ENCODE data around the gene TRIM75. TPM values are rescaled to one million over a fixed set of nuclear protein-coding genes. Genes with fewer than 3 reads are reported as not detected.

TRIM75 gene
- total and polyA plus RNA-seq, 2 of the 13 experiments (the other 11 are each of a cell fraction or from before 2014, with no cell fraction given), result not detected

GRCh38 chr4:165060938-165061337, 7.3 kb downstream of the TRIM75 start (continued):
- TF ChIP-seq SMC3 (IDR thresholded peaks at IDR 0.05; ENCODE audit: low read length) (no peak), FOXO1 (CRISPR knock-in tag; IDR thresholded peaks at IDR 0.05) (no peak), KLF11 (CRISPR knock-in tag; IDR thresholded peaks at IDR 0.05) (no peak), ZNF333 (CRISPR knock-in tag; IDR thresholded peaks at IDR 0.05; ENCODE audit: borderline replicate concordance) (no peak), ZZZ3 (CRISPR knock-in tag; IDR thresholded peaks at IDR 0.05; ENCODE audit: borderline replicate concordance) (no peak), ZBTB10 (CRISPR knock-in tag; IDR thresholded peaks at IDR 0.05; ENCODE audit: borderline replicate concordance) (no peak)
- TF ChIP-seq, protein P1, sequence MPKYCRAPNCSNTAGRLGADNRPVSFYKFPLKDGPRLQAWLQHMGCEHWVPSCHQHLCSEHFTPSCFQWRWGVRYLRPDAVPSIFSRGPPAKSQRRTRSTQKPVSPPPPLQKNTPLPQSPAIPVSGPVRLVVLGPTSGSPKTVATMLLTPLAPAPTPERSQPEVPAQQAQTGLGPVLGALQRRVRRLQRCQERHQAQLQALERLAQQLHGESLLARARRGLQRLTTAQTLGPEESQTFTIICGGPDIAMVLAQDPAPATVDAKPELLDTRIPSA (CRISPR knock-in tag; IDR thresholded peaks at IDR 0.05; ENCODE audit: borderline replicate concordance), result no peak
- TF ChIP-seq, protein P2, sequence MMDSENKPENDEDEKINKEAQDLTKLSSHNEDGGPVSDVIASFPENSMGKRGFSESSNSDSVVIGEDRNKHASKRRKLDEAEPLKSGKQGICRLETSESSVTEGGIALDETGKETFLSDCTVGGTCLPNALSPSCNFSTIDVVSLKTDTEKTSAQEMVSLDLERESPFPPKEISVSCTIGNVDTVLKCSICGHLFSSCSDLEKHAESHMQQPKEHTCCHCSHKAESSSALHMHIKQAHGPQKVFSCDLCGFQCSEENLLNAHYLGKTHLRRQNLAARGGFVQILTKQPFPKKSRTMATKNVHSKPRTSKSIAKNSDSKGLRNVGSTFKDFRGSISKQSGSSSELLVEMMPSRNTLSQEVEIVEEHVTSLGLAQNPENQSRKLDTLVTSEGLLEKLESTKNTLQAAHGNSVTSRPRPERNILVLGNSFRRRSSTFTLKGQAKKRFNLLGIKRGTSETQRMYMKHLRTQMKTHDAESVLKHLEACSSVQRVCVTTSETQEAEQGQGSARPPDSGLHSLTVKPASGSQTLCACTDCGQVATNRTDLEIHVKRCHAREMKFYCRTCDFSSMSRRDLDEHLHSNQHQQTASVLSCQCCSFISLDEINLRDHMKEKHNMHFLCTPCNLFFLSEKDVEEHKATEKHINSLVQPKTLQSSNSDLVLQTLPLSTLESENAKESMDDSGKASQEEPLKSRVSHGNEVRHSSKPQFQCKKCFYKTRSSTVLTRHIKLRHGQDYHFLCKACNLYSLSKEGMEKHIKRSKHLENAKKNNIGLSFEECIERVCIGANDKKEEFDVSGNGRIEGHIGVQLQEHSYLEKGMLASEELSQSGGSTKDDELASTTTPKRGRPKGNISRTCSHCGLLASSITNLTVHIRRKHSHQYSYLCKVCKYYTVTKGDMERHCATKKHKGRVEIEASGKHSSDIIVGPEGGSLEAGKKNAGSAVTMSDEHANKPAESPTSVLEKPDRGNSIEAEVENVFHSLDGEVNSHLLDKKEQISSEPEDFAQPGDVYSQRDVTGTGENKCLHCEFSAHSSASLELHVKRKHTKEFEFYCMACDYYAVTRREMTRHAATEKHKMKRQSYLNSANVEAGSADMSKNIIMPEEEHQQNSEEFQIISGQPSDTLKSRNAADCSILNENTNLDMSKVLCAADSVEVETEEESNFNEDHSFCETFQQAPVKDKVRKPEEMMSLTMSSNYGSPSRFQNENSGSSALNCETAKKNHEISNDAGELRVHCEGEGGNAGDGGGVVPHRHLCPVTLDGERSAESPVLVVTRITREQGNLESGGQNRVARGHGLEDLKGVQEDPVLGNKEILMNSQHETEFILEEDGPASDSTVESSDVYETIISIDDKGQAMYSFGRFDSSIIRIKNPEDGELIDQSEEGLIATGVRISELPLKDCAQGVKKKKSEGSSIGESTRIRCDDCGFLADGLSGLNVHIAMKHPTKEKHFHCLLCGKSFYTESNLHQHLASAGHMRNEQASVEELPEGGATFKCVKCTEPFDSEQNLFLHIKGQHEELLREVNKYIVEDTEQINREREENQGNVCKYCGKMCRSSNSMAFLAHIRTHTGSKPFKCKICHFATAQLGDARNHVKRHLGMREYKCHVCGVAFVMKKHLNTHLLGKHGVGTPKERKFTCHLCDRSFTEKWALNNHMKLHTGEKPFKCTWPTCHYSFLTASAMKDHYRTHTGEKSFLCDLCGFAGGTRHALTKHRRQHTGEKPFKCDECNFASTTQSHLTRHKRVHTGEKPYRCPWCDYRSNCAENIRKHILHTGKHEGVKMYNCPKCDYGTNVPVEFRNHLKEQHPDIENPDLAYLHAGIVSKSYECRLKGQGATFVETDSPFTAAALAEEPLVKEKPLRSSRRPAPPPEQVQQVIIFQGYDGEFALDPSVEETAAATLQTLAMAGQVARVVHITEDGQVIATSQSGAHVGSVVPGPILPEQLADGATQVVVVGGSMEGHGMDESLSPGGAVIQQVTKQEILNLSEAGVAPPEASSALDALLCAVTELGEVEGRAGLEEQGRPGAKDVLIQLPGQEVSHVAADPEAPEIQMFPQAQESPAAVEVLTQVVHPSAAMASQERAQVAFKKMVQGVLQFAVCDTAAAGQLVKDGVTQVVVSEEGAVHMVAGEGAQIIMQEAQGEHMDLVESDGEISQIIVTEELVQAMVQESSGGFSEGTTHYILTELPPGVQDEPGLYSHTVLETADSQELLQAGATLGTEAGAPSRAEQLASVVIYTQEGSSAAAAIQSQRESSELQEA (CRISPR knock-in tag; IDR thresholded peaks at IDR 0.05; ENCODE audit: not compliant biosample characterization), result no peak
